Natural killer cell (primary cell): ENCODE data around the gene GPRC6A. TPM values are rescaled to one million over a fixed set of nuclear protein-coding genes. Genes with fewer than 3 reads are reported as not detected.

Experiments
- total RNA-seq, 4 donors: library from RNA; stranded (reverse); fragments of 120-200 nt in 1 of 4; gene quantifications; one replicate each; pipeline versions ENCODE4 v1.2.3 to v1.2.4, GENCODE V29; 2013 to 2022

GPRC6A gene
- total RNA-seq, 3 donors from 2014 or later (not counting 1 experiment from before 2014, with no cell fraction given): not detected

Other genes starting within 250 kb of the GPRC6A start
- 1 to 10 TPM in 1 of 3 donors, under 1 TPM in 2; 0.64 to 1.0 (median 0.95) TPM for gene RSPH4A, start 212.6 kb downstream of the GPRC6A start, total RNA-seq
- gene ZUP1, start 160.3 kb downstream of the GPRC6A start, total RNA-seq: 10 to 100 TPM; 16.4 to 20.0 (median 19.4) TPM
- gene KPNA5, start 147.9 kb downstream of the GPRC6A start, total RNA-seq: 10 to 100 TPM; 28.6 to 31.4 (median 29.1) TPM
- not detected for gene FAM162B, start 63.4 kb downstream of the GPRC6A start, total RNA-seq
- not detected for gene RFX6, start 48.2 kb upstream of the GPRC6A start, total RNA-seq